GM18870 (cell line): ENCODE data around the gene IDI1.
"Not testable (repeated sequence)": the region's sequence is repeated elsewhere in the genome, so short reads cannot be mapped to it uniquely, and the experiment has no call there.

Source experiments
- ATAC-seq: cut with Tn5 transposase; IDR thresholded peaks from one replicate; pipeline ENCODE4 v1.9.1; 2021; ENCODE audit warnings: moderate library complexity; ENCODE audit not compliant: unreplicated experiment

Gene IDI1

DNA sequence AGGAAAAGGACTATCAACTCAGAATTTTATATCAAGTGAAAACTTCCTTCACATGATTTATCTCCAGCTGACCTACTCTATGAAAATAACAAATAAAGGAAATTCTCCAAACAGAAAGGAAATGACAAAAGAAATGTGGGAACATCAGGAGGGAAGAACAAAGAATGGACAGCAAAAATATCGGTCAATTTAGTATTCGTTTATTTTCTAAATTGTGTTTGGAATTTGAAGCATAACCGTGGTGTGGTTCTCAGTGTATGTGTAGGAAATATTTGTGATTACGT is 16.0 kb upstream of the IDI1 start:
- no peak for ATAC-seq

DNA sequence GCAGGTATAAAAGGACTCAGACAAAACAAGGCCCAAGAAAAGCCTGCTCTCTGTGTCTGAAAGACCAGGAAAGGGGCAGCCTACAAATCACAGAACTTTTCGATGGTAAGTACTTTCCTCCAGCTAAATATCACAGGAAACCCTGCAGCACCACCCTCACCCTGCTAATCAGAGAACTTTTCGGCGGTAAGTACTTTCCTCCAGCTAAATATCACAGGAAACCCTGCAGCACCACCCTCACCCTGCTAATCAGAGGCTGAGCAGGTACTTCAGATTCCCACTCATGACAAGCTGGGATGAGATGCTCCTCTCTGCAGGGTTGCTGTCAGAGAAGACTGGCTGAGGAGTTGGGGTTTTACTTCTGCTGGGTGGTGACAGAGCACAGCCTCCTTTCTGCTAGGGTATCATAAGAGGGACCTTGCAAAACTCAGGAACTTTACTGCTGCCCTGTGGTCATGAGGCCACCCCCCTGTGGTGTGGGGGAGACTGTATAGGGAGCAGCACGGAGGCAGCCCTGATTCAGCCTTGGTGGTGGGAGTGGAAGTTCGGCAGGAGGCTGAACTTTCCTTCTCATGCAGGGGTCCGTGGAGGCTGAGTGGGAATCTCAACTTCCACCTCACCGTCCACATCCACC is 14.4 kb upstream of the IDI1 start:
- no peak for ATAC-seq

DNA sequence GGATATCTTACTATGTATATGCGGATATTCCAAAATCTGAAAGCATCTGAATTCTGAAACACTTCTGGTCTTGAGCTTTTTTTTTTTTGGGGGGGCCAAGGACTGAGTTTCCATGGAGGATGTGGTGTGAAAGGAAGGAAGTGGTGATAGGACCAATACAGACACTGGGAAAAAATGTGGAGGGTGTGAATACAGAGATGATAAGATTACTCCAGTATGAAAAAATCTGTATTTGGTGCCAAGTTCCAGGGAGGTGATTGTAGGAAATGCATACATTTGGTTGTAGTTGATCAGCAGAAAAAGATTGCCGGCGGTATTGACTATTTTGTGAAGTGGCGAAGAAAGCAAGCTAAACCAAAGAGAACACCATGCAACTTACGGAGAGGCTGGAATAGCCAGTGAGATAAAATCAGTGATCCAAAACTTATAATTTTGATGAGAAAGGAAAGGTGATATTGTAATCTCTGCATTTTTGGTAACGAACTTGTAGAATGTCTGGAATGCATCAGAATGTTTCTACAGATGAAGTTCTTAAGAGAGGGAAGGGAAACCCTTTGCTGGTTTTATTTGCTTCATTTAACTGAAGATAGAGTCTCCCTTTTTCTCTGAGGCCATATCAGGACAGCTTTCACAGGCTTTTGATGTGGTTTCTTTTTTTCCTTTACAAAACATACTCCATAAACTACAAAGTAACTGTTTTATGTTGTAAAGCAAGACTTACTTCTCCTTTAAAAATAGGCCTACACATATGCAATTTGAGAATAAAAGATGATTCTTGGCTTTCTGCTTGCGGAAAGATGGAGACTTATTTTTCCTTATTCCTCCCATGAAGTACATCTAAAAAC is 13.2 kb upstream of the IDI1 start:
- ATAC-seq, result no peak

DNA sequence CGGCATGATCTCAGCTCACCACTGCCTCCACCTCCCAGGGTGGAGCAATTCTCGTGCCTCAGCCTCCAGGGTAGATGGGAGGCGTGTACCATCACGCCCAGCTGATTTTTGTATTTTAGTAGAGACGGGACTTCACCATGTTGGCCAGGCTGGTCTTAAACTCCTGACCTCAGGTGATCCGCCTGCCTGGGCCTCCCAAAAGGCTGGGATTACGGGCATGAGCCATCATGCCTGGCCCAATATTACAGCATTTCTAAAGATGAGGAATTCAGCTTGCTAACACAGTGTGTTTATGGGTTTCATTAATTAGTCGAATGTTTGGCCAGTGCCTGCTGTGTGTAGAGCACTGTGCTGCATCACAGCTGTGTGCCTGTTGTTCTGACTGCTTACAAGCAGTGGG is 11.0 kb upstream of the IDI1 start:
- no peak for ATAC-seq

DNA sequence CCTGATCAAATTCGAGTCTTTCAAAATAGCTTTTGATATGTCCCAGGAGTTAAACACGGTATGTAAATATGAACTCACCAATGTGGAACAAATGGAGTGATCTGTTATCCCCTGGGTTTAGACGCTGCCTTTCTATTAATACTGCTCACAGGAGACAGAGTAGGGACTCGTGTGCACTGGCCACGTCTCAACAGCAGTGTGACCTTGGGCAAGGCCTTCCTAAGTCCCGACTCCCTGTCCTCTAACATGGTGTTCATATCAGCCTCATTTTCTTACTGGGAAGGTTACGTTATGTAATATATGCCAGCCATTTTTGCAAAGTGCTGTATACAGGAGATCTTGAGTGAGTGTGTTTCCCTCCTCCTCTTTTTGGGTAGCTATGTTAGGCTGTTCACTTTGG is 9.1 kb upstream of the IDI1 start:
- ATAC-seq, result no peak

DNA sequence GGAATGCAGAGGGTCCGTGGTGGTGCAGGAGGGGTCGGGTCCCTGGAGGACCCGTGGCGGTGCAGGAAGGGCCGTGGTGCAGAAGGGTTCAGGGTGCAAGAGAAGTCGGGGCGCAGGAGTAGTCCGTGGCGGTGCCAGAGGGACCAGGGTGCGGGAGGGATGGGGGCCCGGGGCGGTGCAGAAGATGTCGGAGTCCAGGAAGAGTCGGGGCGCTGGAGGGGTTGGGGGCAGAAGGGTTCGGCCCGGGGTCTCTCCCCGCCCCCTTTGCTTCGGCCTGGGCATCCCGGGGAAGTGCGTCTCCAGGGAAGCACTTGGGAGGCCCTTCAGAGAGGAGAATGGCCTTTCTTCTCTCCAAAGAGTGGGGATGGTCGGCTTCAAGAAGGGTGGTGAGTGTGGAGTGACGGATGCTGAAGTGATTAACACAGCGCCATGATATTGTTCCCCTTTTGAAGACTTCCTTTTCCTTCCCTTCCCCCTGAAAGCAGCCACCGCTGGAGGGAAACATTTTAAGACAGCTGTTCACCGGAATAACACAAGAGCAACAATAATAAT is 8.3 kb upstream of the IDI1 start:
- ATAC-seq, result no peak

DNA sequence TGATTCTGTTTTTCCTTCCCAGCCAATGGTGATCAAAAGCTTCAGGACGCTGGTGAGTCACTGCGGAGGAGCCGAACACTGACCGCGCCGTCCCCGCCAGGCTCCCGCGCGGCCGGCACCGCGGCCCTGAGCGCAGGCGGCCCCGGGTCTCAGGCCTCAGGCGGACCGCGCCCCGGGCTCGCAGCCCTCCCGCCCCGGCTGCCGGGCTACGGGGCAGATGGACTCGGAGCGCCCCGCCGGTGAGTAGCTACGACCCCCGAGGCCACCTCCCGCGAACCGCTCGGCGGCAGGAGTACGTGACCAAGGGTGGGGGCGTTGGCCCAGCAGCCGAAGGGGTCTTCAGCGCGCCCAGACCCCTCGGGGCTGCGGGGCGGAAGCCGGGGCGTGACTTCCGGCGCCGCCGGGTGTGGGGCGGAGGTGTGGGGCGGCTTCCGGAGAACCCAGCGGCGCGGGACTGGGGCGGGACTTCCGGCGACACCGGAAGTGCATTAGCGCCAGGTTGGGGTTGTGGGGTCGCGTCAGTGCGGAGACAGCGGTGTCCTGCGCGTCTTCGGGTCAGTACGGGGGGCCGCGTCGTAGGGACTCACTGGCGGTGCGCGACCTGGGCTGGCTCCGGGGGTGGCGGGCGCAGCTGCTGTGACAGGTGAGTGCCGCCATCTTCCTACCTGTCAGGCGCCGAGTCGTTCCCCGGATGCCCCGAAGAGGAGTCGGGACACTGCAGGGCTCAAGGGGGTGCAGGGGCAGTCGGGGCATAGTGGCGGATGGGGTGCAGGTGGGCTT is 7.6 kb upstream of the IDI1 start, which contains the start of gene WDR37:
Gene WDR37 (plus strand): TSS at position 60 of the 780 bp plus-strand sequence. CDS start 15,771 bp downstream, outside the sequence.
- ATAC-seq, result peak; percentile 56

DNA sequence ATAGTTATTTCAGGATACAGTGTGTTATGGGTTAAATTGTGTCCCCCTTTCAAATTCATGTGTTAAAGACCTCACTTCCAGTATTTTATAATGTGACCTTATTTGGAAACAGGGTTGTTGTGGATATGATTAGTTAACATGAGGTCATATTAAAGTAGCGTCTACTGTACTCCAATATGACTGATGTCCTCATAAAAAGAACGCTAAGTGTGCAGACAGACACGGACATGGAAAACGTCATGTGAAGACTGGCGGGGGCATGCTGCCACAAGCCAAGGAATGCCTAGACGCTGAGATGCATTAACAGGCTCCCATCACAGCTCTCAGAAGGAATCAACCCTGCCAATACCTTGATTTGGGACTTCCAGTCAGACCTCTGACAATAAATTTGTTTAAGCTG is 5.8 kb upstream of the IDI1 start:
- no peak for ATAC-seq

DNA sequence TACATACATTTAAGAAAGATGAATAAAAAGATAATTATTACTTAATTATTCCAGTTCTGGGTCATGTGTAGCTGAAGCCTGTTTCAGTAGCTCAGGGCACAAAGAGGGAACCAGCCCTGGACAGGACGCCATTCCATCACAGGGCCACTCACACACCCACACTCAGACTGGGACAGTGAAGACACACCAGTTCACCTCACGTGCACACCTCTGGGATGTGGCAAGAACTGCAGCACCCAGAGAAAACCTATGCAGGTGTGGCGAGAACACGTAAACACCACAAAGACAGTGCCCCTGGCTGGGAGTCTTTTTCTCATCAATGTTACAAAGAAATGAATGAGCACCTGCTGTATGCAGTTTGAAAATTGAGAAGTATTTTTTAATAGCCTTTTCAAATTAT is 1.6 kb upstream of the IDI1 start:
- no peak for ATAC-seq

DNA sequence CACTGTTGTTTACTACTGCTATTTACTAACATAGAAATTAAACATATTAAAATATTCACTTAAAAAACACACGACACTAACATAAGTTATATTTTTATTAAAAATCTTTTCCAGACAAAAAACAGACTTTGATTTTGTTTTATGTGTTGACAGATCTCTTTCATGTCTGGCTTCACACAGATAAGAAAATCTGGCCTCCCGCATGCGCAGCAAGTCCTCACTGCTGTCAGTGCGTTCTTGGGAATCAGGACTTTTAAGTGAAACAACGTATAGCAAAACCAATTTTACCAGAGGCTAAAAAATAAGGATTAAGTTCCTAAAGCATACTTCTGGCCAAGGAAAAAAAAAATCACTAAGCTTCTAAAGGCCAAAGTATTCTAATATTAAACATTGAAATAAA is 1.2 kb upstream of the IDI1 start:
- no peak for ATAC-seq

DNA sequence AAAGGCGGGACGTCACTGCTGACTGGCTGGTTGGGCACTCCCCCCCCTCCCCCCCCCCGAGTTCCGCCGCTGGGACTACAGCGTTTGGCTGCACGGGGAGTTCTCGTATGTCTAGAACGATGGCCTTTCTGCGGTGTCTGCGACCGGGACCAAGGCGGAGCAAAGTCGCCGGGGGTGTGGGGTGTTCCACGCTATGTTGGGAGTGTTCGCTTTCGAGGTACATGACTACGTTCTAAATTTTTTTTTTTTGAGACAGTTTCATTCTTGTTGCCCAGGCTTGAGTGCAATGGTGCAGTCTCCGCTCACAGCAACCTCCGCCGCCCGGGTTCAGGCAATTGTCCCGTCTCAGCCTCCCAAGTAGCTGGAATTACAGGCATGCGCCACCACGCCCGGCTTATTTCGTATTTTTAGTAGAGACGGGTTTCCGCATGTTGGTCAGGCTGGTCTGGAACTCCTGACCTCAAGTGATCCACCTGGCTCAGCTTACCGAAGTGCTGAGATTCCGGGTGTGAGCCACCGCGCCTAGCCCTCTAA is 573 bp upstream of the IDI1 start:
- ATAC-seq, result no peak

DNA sequence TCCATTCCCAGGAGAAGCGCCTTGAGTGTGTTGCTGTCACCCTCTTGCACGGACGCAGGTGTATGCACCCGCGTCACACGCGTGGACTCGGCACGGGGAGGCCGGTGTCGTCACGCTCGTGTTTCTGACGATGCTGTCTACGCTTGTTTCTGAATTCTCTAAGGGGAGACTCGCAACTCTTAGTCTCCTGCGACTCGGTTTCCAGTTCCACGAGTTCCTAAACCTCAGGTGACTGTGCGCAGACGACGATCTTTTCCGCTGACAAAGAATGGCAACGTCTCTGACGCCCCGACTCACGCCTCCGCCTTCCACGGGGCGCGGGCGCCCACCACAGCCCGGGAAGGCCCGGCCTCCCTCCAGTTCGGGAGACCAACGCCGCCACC is 579 bp downstream of the IDI1 start:
- ATAC-seq, result peak; percentile 1

DNA sequence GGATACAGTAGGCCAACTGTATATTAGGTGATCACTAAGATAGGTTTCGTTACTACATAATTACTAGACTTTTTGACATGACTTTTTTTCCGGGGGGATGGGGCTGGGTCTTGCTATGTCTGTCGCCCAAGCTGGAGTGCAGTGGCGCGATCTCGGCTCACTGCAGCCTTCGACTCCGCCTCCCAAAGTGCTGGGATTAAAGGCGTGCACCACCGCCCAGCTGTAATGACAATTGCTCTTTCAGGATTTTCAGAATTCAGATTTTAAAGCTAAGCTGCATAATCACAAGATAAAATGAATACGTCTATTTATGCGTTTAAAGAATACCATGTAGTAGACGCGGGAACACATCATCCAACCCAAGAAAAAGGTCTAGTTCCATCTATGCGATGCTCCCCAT is 982 bp downstream of the IDI1 start:
- no peak for ATAC-seq

DNA sequence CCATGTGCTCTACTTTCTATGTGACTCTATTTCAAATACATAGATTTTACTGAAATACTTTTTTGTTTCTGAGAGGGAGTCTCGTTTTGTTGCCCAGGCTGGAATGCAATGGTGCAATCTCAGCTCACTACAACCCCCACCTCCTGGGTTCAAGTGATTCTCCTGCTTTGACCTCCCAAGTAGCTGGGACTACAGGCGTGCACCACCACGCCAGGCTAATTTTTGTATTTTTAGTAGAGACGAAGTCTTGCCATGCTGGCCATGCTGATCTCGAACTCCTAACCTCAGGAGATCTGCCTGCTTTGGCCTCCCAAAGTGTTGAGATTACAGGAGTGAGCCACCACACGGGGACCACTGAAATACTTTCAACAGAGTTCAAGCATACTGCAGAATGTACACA is 3.5 kb downstream of the IDI1 start:
- no peak for ATAC-seq

DNA sequence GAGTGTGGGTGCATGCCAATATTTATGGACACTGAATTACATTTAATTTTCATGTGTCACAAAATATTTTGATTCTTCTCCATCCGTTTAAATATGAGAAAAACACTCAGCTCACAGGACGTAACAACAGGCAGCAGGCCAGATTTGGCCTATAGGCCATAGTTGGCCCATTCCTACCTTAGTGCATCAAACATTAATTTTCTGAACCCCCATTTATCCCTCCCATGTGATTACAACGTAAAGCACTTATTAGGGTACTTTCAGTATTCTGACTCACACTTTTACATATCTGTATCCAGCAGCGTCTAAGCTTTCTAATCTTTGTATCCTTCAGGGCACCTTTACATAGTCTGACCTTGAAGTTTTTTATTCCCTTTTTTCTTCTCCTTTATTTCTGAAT is 4.0 kb downstream of the IDI1 start:
- ATAC-seq, result no peak

DNA sequence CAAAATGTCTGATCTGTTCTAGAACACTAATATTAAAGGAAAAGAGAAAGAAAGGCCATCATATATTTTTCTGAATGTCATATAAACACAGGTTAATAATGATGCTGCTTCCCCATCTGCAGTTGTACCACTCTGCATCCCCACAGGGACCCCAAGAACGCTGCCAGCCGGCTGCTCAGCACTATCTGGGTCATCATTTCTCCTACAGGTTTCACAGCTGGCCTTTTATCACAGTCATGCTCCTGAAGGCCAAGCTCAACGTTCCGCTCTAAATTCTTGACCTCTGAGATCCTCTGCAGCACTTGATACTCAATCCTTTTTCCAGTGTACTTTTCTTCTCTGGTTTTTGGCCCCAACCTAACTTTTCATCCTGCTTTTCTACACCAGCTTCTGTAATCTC is 4.8 kb downstream of the IDI1 start:
- no peak for ATAC-seq

DNA sequence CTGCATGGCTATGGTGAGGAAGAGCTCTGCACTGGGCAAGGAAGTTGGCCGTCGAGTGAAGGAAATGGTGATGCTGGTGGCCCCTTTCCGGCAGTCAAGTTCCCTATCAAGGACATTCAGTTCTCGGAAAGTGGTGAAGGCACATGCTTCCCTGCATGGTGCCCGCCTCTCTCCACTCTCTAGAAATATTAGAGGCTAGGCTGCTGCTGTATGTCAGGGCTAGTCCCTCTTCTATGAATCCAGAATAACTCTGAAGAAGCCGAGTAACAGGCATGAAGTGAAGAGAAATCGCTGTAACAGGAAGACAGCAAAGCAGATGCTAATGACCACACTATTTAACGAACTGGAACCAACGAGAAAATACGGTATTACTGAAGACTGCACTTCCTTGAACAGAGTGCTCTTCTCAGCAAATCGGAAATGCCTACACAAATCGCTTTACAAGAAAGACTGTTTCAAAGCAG is 5.4 kb downstream of the IDI1 start:
- ATAC-seq, result peak; percentile 70

DNA sequence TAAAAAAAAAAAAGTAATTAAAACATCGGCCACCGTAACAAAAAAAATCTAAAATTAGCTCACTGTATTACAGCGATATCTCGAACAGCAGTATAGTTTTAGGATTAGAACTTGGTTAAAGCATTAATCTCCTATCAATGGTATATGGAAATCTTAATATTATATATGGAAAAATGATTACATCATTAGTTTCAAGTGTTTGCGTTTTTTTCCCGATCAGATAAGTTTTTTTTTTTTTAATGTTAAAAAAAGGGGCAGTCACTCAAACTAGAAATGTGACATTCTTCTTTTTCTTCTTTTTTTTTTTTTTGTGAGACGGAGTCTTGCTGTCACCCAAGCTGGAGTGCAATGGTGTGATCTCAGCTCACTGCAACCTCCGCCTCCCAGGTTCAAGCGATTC is 7.4 kb downstream of the IDI1 start:
- ATAC-seq, result no peak

DNA sequence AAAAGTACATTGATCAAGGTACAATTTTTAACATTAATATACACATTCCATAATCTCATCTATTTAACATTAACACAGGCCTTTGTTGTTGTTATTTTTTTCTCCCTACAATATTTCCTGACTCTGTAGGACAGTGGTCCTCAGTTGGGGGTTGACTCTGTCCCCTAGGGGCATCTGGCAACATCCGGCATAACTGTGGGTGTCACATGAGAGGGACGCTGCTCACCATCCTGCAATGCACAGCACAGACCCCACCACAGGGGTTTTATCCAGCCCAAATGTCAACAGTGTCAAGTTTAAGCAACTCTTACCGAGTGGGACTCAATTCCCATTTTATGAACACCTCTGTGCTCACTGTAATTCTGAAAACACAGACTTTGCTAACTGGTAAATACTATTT is 8.8 kb downstream of the IDI1 start:
- no peak for ATAC-seq

DNA sequence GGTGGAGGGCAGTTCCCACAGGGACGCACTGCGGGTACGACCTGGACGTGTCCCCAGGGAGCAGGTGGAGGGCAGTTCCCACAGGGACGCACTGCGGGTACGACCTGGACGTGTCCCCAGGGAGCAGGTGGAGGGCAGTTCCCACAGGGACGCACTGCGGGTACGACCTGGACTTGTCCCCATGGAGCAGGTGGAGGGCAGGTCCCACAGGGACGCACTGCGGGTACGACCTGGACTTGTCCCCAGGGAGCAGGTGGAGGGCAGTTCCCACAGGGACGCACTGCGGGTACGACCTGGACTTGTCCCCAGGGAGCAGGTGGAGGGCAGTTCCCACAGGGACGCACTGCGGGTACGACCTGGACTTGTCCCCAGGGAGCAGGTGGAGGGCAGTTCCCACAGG is 10.2 kb downstream of the IDI1 start:
- ATAC-seq, result not testable (repeated sequence)

DNA sequence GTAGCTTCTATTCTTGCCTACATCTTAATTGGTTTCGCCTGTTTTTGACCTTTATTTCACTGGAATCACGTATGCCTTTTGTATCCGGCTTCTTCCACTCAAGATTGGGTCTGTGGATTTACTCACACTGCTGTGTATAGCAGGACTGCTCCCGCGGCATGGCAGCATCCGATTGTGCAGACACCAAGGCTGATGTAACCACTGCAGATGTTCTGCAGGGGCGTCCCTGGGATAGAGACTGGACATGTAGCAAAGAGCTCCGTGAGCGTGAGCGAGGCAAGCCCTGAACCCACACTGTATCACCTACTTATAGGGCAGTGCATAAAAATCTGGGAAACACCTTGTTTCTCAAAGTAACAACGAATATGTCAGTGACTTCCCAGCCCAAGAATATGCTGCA is 11.8 kb downstream of the IDI1 start:
- no peak for ATAC-seq
